Inflammatory macrophage treated with lipopolysaccharide for 4 hours (primary cell): ENCODE results near the gene PTP4A1.
A peak's percentile ranks its signal among the peaks of the same experiment; 100 is the strongest.

Source experiments
- DNase-seq: peaks from one replicate; pipeline ENCODE4 v3.0.0-alpha.2; 2020

The PTP4A1 gene

GRCh38 chr6:63558278-63558677, 14.0 kb upstream of the PTP4A1 start:
- DNase-seq = no peak

GRCh38 chr6:63560801-63561287, 11.4 kb upstream of the PTP4A1 start:
- DNase-seq = no peak

DNA sequence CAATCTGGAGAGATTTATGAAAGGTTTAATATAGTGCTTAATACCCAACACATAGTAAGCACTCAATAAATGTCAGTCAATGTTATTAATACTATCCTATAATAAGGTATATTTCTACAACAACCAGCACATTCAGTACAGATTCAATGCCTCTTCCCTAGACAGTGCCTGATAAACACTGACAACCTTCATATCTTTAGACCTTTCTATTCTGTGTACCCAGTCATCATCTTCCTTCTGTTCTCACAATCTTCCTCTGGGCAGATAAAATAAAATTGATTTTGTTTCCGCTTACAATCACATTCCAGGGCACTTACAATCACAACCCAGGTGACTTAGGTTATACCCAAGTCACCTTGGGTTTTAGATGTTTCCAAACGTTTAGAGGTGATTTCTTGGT, 11.0 kb upstream of the PTP4A1 start:
- no peak for DNase-seq

DNA sequence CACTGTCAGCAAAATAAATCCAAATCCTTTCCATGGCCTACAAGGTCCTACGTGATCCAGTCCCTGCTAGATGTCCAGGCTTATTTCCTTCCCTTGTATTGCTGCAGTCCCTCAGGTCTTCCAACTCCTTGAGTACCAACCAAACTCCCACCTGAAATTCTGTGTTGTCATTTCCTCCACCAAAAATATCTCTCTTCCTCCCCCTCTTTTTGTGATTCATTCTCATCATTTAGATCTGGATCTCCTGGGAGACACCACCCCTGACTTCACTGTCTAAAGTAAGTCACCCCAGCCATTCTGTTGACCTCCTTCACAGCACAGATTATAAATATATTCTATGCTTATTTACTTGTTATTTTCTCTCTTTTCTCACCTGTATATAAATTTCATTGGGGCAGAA, 9.0 kb upstream of the PTP4A1 start:
- DNase-seq = no peak

- no peak for DNase-seq
These were observed 7.1 kb upstream of the PTP4A1 start for GRCh38 chr6:63565058-63565726.

DNA sequence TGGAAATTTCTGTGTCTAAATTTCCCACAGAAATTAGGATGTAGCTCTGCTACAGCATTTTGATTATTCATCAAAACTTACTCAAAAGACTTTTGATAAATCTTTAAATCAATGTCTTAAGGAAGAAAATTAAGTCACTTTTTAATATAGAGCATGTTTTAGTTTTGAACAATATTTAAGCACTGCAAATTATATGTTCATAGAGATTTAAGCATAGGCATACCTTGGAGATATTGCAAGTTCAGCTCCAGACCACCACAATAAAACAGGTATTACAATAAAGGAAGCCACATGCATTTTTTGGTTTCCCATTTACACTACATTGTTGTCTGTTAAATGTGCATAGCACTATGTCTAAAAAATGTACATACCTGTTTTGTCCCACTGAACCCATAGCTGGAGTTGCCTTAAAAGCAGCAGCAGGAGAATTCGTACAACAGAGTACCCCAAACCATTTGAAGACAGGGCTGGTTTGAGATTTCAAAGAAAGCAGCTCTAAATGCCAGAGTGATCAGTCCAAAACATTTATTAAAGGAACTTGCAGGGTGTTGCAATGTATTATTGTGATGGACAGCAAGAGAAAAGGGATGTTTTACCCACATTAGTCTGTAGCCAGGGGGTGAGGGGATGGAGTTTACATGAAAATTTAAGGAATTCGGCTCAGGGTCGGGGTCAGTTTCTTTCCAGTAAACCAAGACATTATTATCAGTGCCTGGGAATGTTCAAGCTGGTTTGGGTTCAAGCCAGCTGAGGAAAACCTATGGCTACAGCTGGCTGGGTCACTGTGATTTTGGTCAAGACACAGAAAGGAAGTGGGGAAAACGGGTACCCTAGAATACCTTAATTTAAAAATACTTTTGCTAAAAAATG, 6.3 kb upstream of the PTP4A1 start:
- DNase-seq = no peak

DNA sequence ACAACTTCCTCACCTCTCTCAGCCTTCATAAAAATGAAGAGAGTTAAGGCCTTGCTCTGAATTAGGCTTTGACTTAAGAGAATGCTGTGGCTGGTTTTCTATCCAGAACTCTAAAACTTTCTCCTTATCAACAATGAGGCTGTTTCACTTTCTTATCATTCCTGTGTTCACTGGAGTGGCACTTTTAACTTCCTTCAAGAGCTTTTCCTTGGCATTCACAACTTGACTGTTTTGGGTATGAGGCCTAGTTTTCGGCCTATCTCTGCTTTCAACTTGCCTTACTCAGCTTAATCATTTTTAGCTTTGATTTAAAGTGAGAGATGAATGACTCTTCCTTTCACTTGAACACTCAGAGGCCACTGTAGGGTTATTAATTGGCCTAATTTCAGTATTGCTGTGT, 4.3 kb upstream of the PTP4A1 start:
- DNase-seq = no peak

- DNase-seq = peak; percentile 23
These were observed 778 bp upstream of the PTP4A1 start for GRCh38 chr6:63571361-63572043.

- DNase-seq = no peak
These were observed 431 bp downstream of the PTP4A1 start for GRCh38 chr6:63572747-63573075.

DNA sequence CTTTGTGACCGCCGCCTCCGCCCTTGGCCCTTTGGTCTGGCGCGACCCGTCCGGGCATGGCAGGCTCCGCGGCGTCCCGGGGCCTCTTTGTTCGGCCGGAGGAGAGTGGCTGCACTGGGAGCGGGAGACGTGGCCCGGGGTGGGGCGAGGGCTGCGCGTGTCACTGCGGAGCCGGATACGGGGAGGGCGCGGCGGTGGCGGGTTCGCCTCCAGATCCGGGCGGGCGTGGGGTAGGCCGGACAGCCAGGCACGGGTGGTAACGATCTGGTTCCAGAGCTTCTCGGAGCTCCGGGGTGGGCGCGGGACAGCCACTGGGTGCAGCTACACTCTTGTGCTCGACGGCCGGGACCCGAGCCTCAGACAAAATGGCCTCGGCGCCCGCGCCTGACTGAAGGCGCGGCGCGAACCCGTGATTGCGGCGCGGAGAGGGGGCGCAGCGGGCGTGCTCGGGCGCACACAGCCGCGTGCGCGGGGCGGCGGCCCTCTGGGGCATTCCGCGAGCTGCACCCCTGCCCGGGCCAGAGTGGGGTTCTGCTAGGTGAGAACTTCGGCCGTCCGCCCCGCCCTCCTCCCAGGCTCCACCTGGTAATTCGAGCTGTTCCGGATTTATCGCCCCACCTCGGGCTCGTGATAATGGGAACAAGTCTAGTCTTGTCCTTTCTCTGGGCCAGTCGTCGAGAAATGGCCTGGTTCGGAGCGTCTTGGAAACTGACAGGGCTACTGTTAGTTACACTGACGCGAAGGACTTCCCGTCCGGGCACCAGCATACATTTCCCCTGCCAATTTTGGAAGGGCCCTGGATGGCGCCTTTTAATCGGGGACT, 1.0 kb downstream of the PTP4A1 start:
- peak; percentile 63 for DNase-seq

DNA sequence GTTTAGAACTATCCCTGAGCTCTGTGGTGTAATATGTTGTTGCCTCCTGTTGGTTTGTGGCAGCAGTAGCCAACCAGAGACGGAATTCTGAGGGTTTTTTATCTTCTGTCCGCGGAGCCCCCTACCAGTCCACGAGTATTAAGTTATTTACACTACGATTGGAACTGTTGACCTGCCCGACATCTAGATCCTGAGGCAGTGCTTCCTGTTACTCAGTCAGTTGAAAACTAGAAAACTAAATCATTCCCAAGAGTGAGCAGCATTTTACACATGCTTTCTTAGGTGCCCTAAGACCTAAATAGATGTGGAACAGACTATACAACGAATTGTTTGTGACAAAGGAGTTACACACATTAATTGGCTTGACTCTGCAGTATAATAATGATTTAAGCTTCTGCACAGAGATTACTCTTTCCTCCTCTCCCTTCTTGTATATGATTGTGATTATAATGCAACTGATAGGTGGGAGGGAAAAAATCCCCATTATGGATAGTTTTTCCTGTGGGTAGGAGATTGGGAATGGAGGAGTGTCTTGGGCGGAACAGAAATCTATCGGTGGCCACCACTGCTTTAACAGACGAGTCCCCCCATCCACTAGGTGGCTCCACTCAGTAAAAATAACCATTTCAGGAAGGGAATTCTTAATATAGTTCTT, 1.7 kb downstream of the PTP4A1 start:
- peak; percentile 70 for DNase-seq

DNA sequence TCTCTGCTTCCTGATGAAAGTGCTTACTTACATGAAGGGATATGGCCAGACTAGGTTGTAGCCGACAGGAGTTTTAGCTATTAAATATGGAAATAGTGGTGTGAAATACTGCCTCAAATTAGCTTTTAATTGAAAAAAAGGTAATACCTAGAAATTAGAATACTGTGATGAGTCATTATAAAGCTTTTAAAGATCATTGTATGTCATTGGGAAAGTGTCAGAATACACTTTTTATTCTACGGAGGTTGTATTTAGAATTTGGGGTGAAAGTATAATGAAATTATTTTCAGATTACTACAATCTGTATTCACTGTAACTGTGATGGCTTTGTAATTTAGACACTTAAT, 2.2 kb downstream of the PTP4A1 start:
- no peak for DNase-seq

DNA sequence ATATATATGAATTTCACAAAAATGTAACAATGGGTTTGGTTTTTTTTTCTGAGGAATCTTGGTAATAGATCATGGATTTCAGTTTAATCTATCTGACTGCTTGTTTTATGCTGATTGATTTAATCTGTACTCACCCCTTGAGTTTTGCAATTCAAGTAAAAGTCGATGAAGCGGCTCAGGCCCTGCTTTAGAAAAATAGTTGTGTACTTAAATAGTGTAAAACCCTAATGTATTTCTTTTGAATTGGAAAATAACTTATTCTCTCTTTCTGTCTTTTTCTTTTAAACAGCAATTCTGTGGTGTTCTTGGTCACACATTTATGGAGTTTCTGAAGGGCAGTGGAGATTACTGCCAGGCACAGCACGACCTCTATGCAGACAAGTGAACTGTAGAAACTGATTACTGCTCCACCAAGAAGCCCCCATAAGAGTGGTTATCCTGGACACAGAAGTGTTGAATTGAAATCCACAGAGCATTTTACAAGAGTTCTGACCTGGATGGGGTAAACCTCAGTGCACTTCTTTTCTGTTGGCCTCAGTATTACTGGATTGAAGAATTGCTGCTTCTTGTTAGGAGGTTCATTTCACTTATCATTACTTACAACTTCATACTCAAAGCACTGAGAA, 4.0 kb downstream of the PTP4A1 start:
- no peak for DNase-seq

- DNase-seq = no peak
These were observed 4.9 kb downstream of the PTP4A1 start for GRCh38 chr6:63576985-63577712.

GRCh38 chr6:63578757-63579156, 6.5 kb downstream of the PTP4A1 start:
- no peak for DNase-seq

- no peak for DNase-seq
These were observed 7.8 kb downstream of the PTP4A1 start for GRCh38 chr6:63579937-63580703.

DNA sequence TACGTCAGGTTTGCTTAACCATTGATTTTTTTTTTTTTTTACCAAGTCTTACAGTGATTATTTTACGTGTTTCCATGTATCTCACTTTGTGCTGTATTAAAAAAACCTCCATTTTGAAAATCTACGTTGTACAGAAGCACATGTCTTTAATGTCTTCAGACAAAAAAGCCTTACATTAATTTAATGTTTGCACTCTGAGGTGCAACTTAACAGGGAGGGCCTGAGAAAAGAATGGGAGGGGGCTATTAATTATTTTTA, 8.4 kb downstream of the PTP4A1 start:
- DNase-seq = no peak

- DNase-seq = no peak
These were observed 9.2 kb downstream of the PTP4A1 start for GRCh38 chr6:63581355-63582013.

DNA sequence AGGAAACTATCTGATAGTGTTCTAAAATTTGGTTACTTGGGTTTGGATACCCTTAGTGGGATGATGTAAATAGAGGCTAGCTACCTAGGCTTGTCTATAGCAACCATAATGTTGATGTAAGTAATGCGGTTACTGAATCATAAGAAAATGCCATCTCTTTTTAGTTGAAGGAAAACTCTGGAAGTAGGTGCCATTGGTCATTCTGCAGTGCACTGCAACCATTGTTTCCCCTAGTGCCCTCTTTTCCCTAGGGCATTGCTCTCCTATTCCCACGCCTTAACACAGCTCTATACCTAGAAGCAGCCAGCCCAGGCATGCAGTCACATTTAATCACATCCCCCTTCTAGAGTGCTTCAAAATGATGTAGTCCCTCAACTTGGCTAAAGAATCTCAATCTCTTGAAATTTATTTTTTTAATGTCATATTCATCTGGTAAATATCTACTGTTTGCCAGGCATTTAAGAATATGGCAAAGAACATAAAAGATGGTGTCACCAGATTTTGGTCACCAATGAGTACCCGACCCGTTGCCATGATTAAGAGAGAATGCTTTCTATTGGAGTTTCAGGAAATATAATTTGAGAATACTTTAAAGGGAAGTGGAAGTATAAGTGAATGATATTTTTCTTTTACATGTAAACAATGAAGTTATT, 10.4 kb downstream of the PTP4A1 start:
- no peak for DNase-seq

- no peak for DNase-seq
These were observed 11.8 kb downstream of the PTP4A1 start for GRCh38 chr6:63584125-63584514.
